HCT116 (cell line): ENCODE measurements around the gene PDE6G. TPM values are rescaled to one million over a fixed set of nuclear protein-coding genes. Genes with fewer than 3 reads are reported as not detected.

Experiments
- ATAC-seq: fragments of 200-7000 bp; cut with Tn5 transposase; 2 replicates; pipeline ENCODE4 v1.9.1; 2020; ENCODE audit warnings: mild to moderate bottlenecking, moderate library complexity
- BruUV-seq: library from RNA; stranded (reverse); fragments of 400-500 nt; replicated peaks from 2 replicates; lab custom pipeline; 2021; lab: Mats Ljungman, UMichigan
- CTCF ChIA-PET: fragments of 300-600 bp; sonication (Branson Sonifier 250); formaldehyde crosslinking; loops from one replicate; lab custom pipeline; 2021; ENCODE audit warnings: antibody characterized with exemption; lab: Charles Lee
- POLR2A ChIA-PET: fragments of 300-600, 350-600 bp; sonication (Branson Sonifier 250); formaldehyde crosslinking; loops from one replicate; lab custom pipeline; 2021; ENCODE audit warnings: antibody characterized with exemption; lab: Charles Lee
- RAD21 ChIA-PET, 2 experiments: fragments of 300-600 bp; sonication (Branson Sonifier 250); formaldehyde crosslinking; loops; one replicate each; lab custom pipeline; 2023; ENCODE audit warnings: low total read pairs in 2 of 2; ENCODE audit not compliant: uncharacterized antibody in 2 of 2, unreplicated experiment in 2 of 2, low non-redundant PET in 1 of 2; lab: Charles Lee
- DNase-seq: peaks from one replicate; pipeline ENCODE4 v3.0.0-alpha.2; 2010; ENCODE audit warnings: low read depth, low spot score
- H2AFZ ChIP-seq: fragments of 200-600 bp; shearing (Covaris generic), sonication (generic); 2 replicates; pipeline ENCODE4 v1.6.1; 2017; ENCODE audit warnings: low read depth, mixed run types, mixed read lengths, antibody characterized with exemption, low read length; ENCODE audit not compliant: poor library complexity, severe bottlenecking
- H3K27ac ChIP-seq: 2 replicates; pipeline ENCODE4 v1.5.1; 2012; ENCODE audit warnings: low read depth, low read length
- H3K27me3 ChIP-seq: fragments of 200-600 bp; sonication (generic); 2 replicates; pipeline ENCODE4 v1.6.1; 2016; ENCODE audit warnings: mixed run types, low read length, mixed read lengths; ENCODE audit not compliant: insufficient read depth
- H3K36me3 ChIP-seq, 2 experiments: fragments of 200-500 bp in 1 of 2; fragments of 200-600 bp in 1 of 2; sonication (Bioruptor generic) in 1 of 2; sonication (generic) in 1 of 2; 2 replicates each; pipeline versions ENCODE4 v1.5.1 to v1.6.1; 2014 to 2016; ENCODE audit warnings: low read length in 2 of 2, inconsistent platforms in 1 of 2, mixed read lengths in 1 of 2, mixed run types in 1 of 2; ENCODE audit not compliant: insufficient read depth in 2 of 2, control insufficient read depth in 1 of 2
- H3K4me1 ChIP-seq, 2 experiments: fragments of 200-600 bp in 1 of 2; sonication (generic) in 1 of 2; 2 replicates each; pipeline versions ENCODE4 v1.5.1 to v1.6.1; 2012 to 2017; ENCODE audit warnings: low read length in 2 of 2, inconsistent platforms in 1 of 2, mild to moderate bottlenecking in 1 of 2, mixed read lengths in 1 of 2, mixed run types in 1 of 2, moderate library complexity in 1 of 2; ENCODE audit not compliant: insufficient read depth in 2 of 2, control insufficient read depth in 1 of 2
- H3K4me2 ChIP-seq: fragments of 200-600 bp; sonication (generic); 2 replicates; pipeline ENCODE4 v1.6.1; 2017; ENCODE audit warnings: mixed run types, low read length, mixed read lengths
- H3K4me3 ChIP-seq, 2 experiments: fragments of 200-600 bp in 1 of 2; sonication (generic) in 1 of 2; replicated peaks in 1 of 2; 2 replicates each; pipeline ENCODE4 v1.5.1; 2011 to 2016; ENCODE audit warnings: low read length in 2 of 2, control low read depth in 1 of 2, low read depth in 1 of 2, mild to moderate bottlenecking in 1 of 2, mixed read lengths in 1 of 2, mixed run types in 1 of 2
- H3K79me2 ChIP-seq: fragments of 200-600 bp; sonication (generic); 2 replicates; pipeline ENCODE4 v1.6.1; 2017; ENCODE audit warnings: mild to moderate bottlenecking, mixed run types, low read length, moderate library complexity, mixed read lengths; ENCODE audit not compliant: insufficient read depth
- H3K9ac ChIP-seq: fragments of 200-600 bp; sonication (generic); 2 replicates; pipeline ENCODE4 v1.6.1; 2016; ENCODE audit warnings: low read length, mixed read lengths
- H3K9me2 ChIP-seq: fragments of 200-600 bp; sonication (generic), shearing (Covaris generic); 2 replicates; pipeline ENCODE4 v1.6.1; 2017; ENCODE audit warnings: mixed run types, mild to moderate bottlenecking, moderate library complexity; ENCODE audit not compliant: insufficient read depth
- H3K9me3 ChIP-seq, 2 experiments: fragments of 200-500 bp in 1 of 2; fragments of 200-600 bp in 1 of 2; sonication (Bioruptor generic) in 1 of 2; sonication (generic) in 1 of 2; 2 replicates each; pipeline ENCODE4 v1.6.1; 2014 to 2017; ENCODE audit warnings: low read length in 2 of 2, mixed read lengths in 2 of 2, inconsistent platforms in 1 of 2, low read depth in 1 of 2, mild to moderate bottlenecking in 1 of 2, mixed run types in 1 of 2, moderate library complexity in 1 of 2; ENCODE audit not compliant: control insufficient read depth in 1 of 2, insufficient read depth in 1 of 2
- H4K20me1 ChIP-seq: fragments of 200-600 bp; sonication (generic), shearing (Covaris generic); 2 replicates; pipeline ENCODE4 v1.6.1; 2017; ENCODE audit warnings: mixed run types, mild to moderate bottlenecking, moderate library complexity; ENCODE audit not compliant: insufficient read depth
- ATF3 ChIP-seq: IDR thresholded peaks from 2 replicates; pipeline ENCODE4 v1.6.1; 2012
- CEBPB ChIP-seq: IDR thresholded peaks from 2 replicates; pipeline ENCODE4 v1.6.1; 2012; ENCODE audit warnings: low read depth
- CTCF ChIP-seq, 3 experiments: fragments of 200-600 bp in 1 of 3; sonication (generic) in 1 of 3; IDR thresholded peaks in 2 of 3; conservative IDR thresholded peaks in 1 of 3; 2 replicates each; pipeline ENCODE4 v1.5.1; 2012 to 2017; ENCODE audit warnings: low read depth in 2 of 3, low read length in 2 of 3, antibody characterized with exemption in 1 of 3, borderline replicate concordance in 1 of 3, control low read depth in 1 of 3, mild to moderate bottlenecking in 1 of 3, mixed read lengths in 1 of 3, mixed run types in 1 of 3, moderate library complexity in 1 of 3; ENCODE audit not compliant: insufficient read depth in 1 of 3
- EGR1 ChIP-seq: IDR thresholded peaks from 2 replicates; pipeline ENCODE4 v1.6.1; 2012; ENCODE audit warnings: low read depth
- ELF1 ChIP-seq: IDR thresholded peaks from 2 replicates; pipeline ENCODE4 v1.6.1; 2012; ENCODE audit warnings: low read depth, borderline replicate concordance
- EZH2 ChIP-seq: fragments of 200-600 bp; sonication (generic); IDR thresholded peaks from 2 replicates; pipeline ENCODE4 v1.6.1; 2017; ENCODE audit warnings: antibody characterized with exemption, mixed run types
- EZH2phosphoT487 ChIP-seq: fragments of 200-600 bp; IDR thresholded peaks from 2 replicates; pipeline ENCODE4 v1.6.1; 2018; ENCODE audit warnings: antibody characterized with exemption, borderline replicate concordance
- FOSL1 ChIP-seq: IDR thresholded peaks from 2 replicates; pipeline ENCODE4 v1.6.1; 2012; ENCODE audit warnings: low read depth
- JUND ChIP-seq: IDR thresholded peaks from 2 replicates; pipeline ENCODE4 v1.6.1; 2012
- MAX ChIP-seq: IDR thresholded peaks from 2 replicates; pipeline ENCODE4 v1.6.1; 2012
- RAD21 ChIP-seq: IDR thresholded peaks from 2 replicates; pipeline ENCODE4 v1.6.1; 2012; ENCODE audit warnings: low read depth, mild to moderate bottlenecking
- REST ChIP-seq: IDR thresholded peaks from 2 replicates; pipeline ENCODE4 v1.6.1; 2012; ENCODE audit warnings: low read depth
- SIN3A ChIP-seq: IDR thresholded peaks from 2 replicates; pipeline ENCODE4 v1.6.1; 2012; ENCODE audit warnings: low read depth
- SP1 ChIP-seq: IDR thresholded peaks from 2 replicates; pipeline ENCODE4 v1.6.1; 2012; ENCODE audit warnings: low read depth
- SRF ChIP-seq: IDR thresholded peaks from 2 replicates; pipeline ENCODE4 v1.6.1; 2012; ENCODE audit warnings: low read depth
- TCF7L2 ChIP-seq: IDR thresholded peaks from 2 replicates; pipeline ENCODE4 v1.7.0; 2011; ENCODE audit warnings: borderline replicate concordance, inconsistent platforms; ENCODE audit not compliant: insufficient read depth, insufficient read length; ENCODE audit errors: extremely low read depth
- YY1 ChIP-seq: IDR thresholded peaks from 2 replicates; pipeline ENCODE4 v1.6.1; 2011; ENCODE audit warnings: low read length, low read depth, moderate library complexity, mild to moderate bottlenecking; ENCODE audit not compliant: insufficient replicate concordance; ENCODE audit errors: extremely low read depth
- ZFX ChIP-seq: fragments of 450-650 bp; IDR thresholded peaks from 2 replicates; pipeline ENCODE4 v1.6.1; 2017
- ZNF274 ChIP-seq: fragments of 200-500 bp; sonication (Bioruptor generic); IDR thresholded peaks from 2 replicates; pipeline ENCODE4 v1.6.1; 2014; ENCODE audit warnings: mild to moderate bottlenecking, low read depth, low read length, inconsistent platforms
- intact Hi-C: fragments of 100-400 bp; cut with micrococcal nuclease; formaldehyde crosslinking; loops from 2 replicates; pipeline ENCODE4 v1.10.0; 2022
- total RNA-seq: library from RNA; stranded (reverse); gene quantifications from one replicate; pipeline ENCODE4 v1.2.1, GENCODE V29; 2021; ENCODE audit not compliant: unreplicated experiment

PDE6G gene
- total RNA-seq, 1 experiment from 2014 or later: not detected

GRCh38 chr17:81687770-81688541 lies 31.6 kb upstream of the PDE6G start:
- CTCF ChIA-PET: no interaction called here
- RAD21 ChIA-PET: no interaction called here
- peaks cover 39 to 75% of the 10 kb centered on the region in 2 experiments for H3K36me3 ChIP-seq
- no peak overlapping the region for H3K4me2 ChIP-seq
- ATAC-seq (no peak), DNase-seq (no peak)
- H3K9me2 ChIP-seq: no peaks in the 10 kb centered on the region
- H3K9me3 ChIP-seq: no peaks in the 10 kb centered on the region
- peaks cover 6% of the 10 kb centered on the region; the same call in 1 of the 2 replicates for H4K20me1 ChIP-seq
- peaks cover 10 to 15% of the 10 kb centered on the region in 2 experiments for H3K4me1 ChIP-seq
- H3K9ac ChIP-seq: no peak overlapping the region
- no peak overlapping the region; the same call in 1 of the 2 replicates for H3K27ac ChIP-seq
- intact Hi-C loops: no loop called here
- TF ChIP-seq YY1: no peak
- no peak for TF ChIP-seq ATF3
- no peak for TF ChIP-seq SIN3A
- no peak for TF ChIP-seq SRF
- TF ChIP-seq CTCF (IDR thresholded peaks at IDR 0.05 in 2 of 3, conservative IDR thresholded peaks at IDR 0.05 in 1 of 3; ENCODE audit: borderline replicate concordance in 1 of 3, insufficient read depth in 1 of 3, low read depth in 2 of 3, low read length in 2 of 3): no peak
- TF ChIP-seq ZFX: no peak
- TF ChIP-seq ZNF274: no peak
- TF ChIP-seq SP1: no peak
- no peak for TF ChIP-seq ELF1
- no peak for TF ChIP-seq EZH2phosphoT487
- no peak for TF ChIP-seq FOSL1
- TF ChIP-seq RAD21: no peak
- no peak for TF ChIP-seq REST
- TF ChIP-seq EZH2: no peak
- TF ChIP-seq JUND: no peak
- TF ChIP-seq TCF7L2: no peak
- no peak for TF ChIP-seq EGR1
- no peak for TF ChIP-seq CEBPB
- no peak for TF ChIP-seq MAX
- no peak overlapping the region for H2AFZ ChIP-seq
- no peak overlapping the region for H3K4me3 ChIP-seq
- H3K79me2 ChIP-seq: peaks cover 85% of the 10 kb centered on the region
- no TSS peak for BruUV-seq
- H3K27me3 ChIP-seq: no peaks in the 10 kb centered on the region
- POLR2A ChIA-PET: no interaction called here
